Stimulated activated naive CD8-positive, alpha-beta T cell treated with anti-CD3 and anti-CD28 coated beads, Interleukin-15, Interleukin-2, amounts not matched to agents 100 ng/mL and 50 ng/mL, for 24 hours (primary cell): Measurements from ENCODE around the gene PYCARD.
"Not testable (repeated sequence)": the region's sequence is repeated elsewhere in the genome, so short reads cannot be mapped to it uniquely, and the experiment has no call there.

Source experiments
- H3K27ac Mint-ChIP-seq: one replicate; pipeline ENCODE4 v1.8.0; 2021; ENCODE audit warnings: mild to moderate bottlenecking, mixed read lengths
- H3K27me3 Mint-ChIP-seq: one replicate; pipeline ENCODE4 v1.8.0; 2021; ENCODE audit warnings: mixed read lengths
- H3K36me3 Mint-ChIP-seq: one replicate; pipeline ENCODE4 v1.8.0; 2021; ENCODE audit warnings: low read depth, mixed read lengths
- H3K4me1 Mint-ChIP-seq: one replicate; pipeline ENCODE4 v1.8.0; 2021; ENCODE audit warnings: low read depth, mixed read lengths
- H3K4me3 Mint-ChIP-seq: one replicate; pipeline ENCODE4 v1.8.0; 2021; ENCODE audit warnings: mild to moderate bottlenecking, mixed read lengths
- H3K9me3 Mint-ChIP-seq: one replicate; pipeline ENCODE4 v1.8.0; 2021; ENCODE audit warnings: mixed read lengths

PYCARD gene

GRCh38 chr16:31200821-31201568 is 1.6 kb downstream of the PYCARD start:
- no peaks in the 10 kb centered on the region for H3K9me3 Mint-ChIP-seq
- peaks cover 25% of the 10 kb centered on the region for H3K36me3 Mint-ChIP-seq
- peak overlapping the region; percentile 77 for H3K4me3 Mint-ChIP-seq
- H3K27me3 Mint-ChIP-seq = no peaks in the 10 kb centered on the region
- H3K4me1 Mint-ChIP-seq = peaks cover 59% of the 10 kb centered on the region
- peak overlapping the region; percentile 48 for H3K27ac Mint-ChIP-seq

GRCh38 chr16:31200111-31200510 is 2.4 kb downstream of the PYCARD start:
- H3K9me3 Mint-ChIP-seq, H3K27me3 Mint-ChIP-seq, H3K4me3 Mint-ChIP-seq: not testable (repeated sequence)
- Mint-ChIP-seq H3K4me1 (peaks cover 60% of the 10 kb centered on the region), H3K27ac (peak overlapping the region; percentile 5), H3K36me3 (peaks cover 34% of the 10 kb centered on the region)

GRCh38 chr16:31199430-31200041 is 3.0 kb downstream of the PYCARD start:
- Mint-ChIP-seq H3K9me3 (no peaks in the 10 kb centered on the region), H3K27ac (peak overlapping the region; percentile 5), H3K4me1 (peaks cover 65% of the 10 kb centered on the region), H3K4me3 (no peak overlapping the region), H3K27me3 (no peaks in the 10 kb centered on the region), H3K36me3 (peaks cover 39% of the 10 kb centered on the region)

GRCh38 chr16:31198207-31198882 is 4.2 kb downstream of the PYCARD start:
- Mint-ChIP-seq H3K36me3 (peaks cover 51% of the 10 kb centered on the region), H3K27me3 (no peaks in the 10 kb centered on the region), H3K9me3 (no peaks in the 10 kb centered on the region), H3K4me3 (no peak overlapping the region), H3K4me1 (peaks cover 66% of the 10 kb centered on the region), H3K27ac (peak overlapping the region; percentile 66)

- peaks cover 68% of the 10 kb centered on the region for H3K4me1 Mint-ChIP-seq
- peak overlapping the region; percentile 45 for H3K27ac Mint-ChIP-seq
- H3K9me3 Mint-ChIP-seq = no peaks in the 10 kb centered on the region
- no peaks in the 10 kb centered on the region for H3K27me3 Mint-ChIP-seq
- H3K4me3 Mint-ChIP-seq = no peak overlapping the region
- peaks cover 67% of the 10 kb centered on the region for H3K36me3 Mint-ChIP-seq
Measured at GRCh38 chr16:31196324-31197088, 6.1 kb downstream of the PYCARD start.

- H3K27me3 Mint-ChIP-seq, H3K9me3 Mint-ChIP-seq, H3K27ac Mint-ChIP-seq, H3K4me3 Mint-ChIP-seq: not testable (repeated sequence)
- peaks cover 66% of the 10 kb centered on the region for H3K4me1 Mint-ChIP-seq
- H3K36me3 Mint-ChIP-seq = peaks cover 74% of the 10 kb centered on the region
Measured at GRCh38 chr16:31195861-31196260, 6.7 kb downstream of the PYCARD start.

- Mint-ChIP-seq H3K27ac (peak overlapping the region; percentile 34), H3K4me3 (no peak overlapping the region)
Measured at GRCh38 chr16:31194898-31195297, 7.7 kb downstream of the PYCARD start.

GRCh38 chr16:31193874-31194273 is 8.7 kb downstream of the PYCARD start:
- no peaks in the 10 kb centered on the region for H3K27me3 Mint-ChIP-seq
- no peak overlapping the region for H3K4me3 Mint-ChIP-seq
- no peaks in the 10 kb centered on the region for H3K9me3 Mint-ChIP-seq
- peaks cover 84% of the 10 kb centered on the region for H3K36me3 Mint-ChIP-seq
- H3K27ac Mint-ChIP-seq = no peak overlapping the region
- H3K4me1 Mint-ChIP-seq = peaks cover 65% of the 10 kb centered on the region

More at GRCh38 chr16:31194898-31195297, 7.7 kb downstream of the PYCARD start:
- Mint-ChIP-seq H3K9me3 (no peaks in the 10 kb centered on the region), H3K36me3 (peaks cover 82% of the 10 kb centered on the region), H3K27me3 (no peaks in the 10 kb centered on the region), H3K4me1 (peaks cover 64% of the 10 kb centered on the region)

GRCh38 chr16:31192856-31193642 is 9.5 kb downstream of the PYCARD start:
- H3K9me3 Mint-ChIP-seq = no peaks in the 10 kb centered on the region
- H3K27ac Mint-ChIP-seq = peak overlapping the region; percentile 26
- no peak overlapping the region for H3K4me3 Mint-ChIP-seq
- H3K27me3 Mint-ChIP-seq = no peaks in the 10 kb centered on the region
- H3K4me1 Mint-ChIP-seq = peaks cover 65% of the 10 kb centered on the region
- peaks cover 85% of the 10 kb centered on the region for H3K36me3 Mint-ChIP-seq

- Mint-ChIP-seq H3K36me3 (peaks cover 94% of the 10 kb centered on the region), H3K27ac (peak overlapping the region; percentile 77), H3K4me3 (no peak overlapping the region), H3K4me1 (peaks cover 74% of the 10 kb centered on the region), H3K9me3 (no peaks in the 10 kb centered on the region), H3K27me3 (no peaks in the 10 kb centered on the region)
Measured at GRCh38 chr16:31191697-31192428, 10.7 kb downstream of the PYCARD start.

- H3K9me3 Mint-ChIP-seq = no peaks in the 10 kb centered on the region
- H3K36me3 Mint-ChIP-seq = peaks cover 98% of the 10 kb centered on the region
- H3K27ac Mint-ChIP-seq = peak overlapping the region; percentile 81
- H3K27me3 Mint-ChIP-seq = no peaks in the 10 kb centered on the region
- H3K4me3 Mint-ChIP-seq = no peak overlapping the region
- peaks cover 80% of the 10 kb centered on the region for H3K4me1 Mint-ChIP-seq
Measured at GRCh38 chr16:31190818-31191444, 11.6 kb downstream of the PYCARD start.

- Mint-ChIP-seq H3K27ac (peak overlapping the region; percentile 50), H3K36me3 (peaks cover 98% of the 10 kb centered on the region), H3K27me3 (no peaks in the 10 kb centered on the region), H3K9me3 (no peaks in the 10 kb centered on the region), H3K4me3 (peak overlapping the region; percentile 11), H3K4me1 (peaks cover 86% of the 10 kb centered on the region)
Measured at GRCh38 chr16:31190061-31190460, 12.5 kb downstream of the PYCARD start.

- Mint-ChIP-seq H3K27ac (peak overlapping the region; percentile 33), H3K4me1 (peaks cover 89% of the 10 kb centered on the region), H3K4me3 (peak overlapping the region; percentile 5), H3K9me3 (no peaks in the 10 kb centered on the region), H3K27me3 (no peaks in the 10 kb centered on the region), H3K36me3 (peaks cover 98% of the 10 kb centered on the region)
Measured at GRCh38 chr16:31189412-31189778, 13.2 kb downstream of the PYCARD start.
